ENCODE measurements around the gene TMEM176A.

- TF ChIP-seq CTCF (IDR thresholded peaks at IDR 0.05) (no peak), POLR2AphosphoS5 (IDR thresholded peaks at IDR 0.05) (no peak), POLR2A (IDR thresholded peaks at IDR 0.05) (no peak), EP300 (IDR thresholded peaks at IDR 0.05) (no peak)
Measured at GRCh38 chr7:150787321-150788281, 13.0 kb upstream of the TMEM176A start.
